Sigmoid colon (tissue), 4 donors: ENCODE results near the gene SP2.

Source experiments
- CTCF ChIP-seq, 4 experiments: fragments of 450-650 bp in 3 of 4; fragments of 200-600 bp in 1 of 4; IDR thresholded peaks; one replicate each; pipeline ENCODE4 v1.5.1; 2016 to 2019; ENCODE audit warnings: antibody characterized with exemption in 4 of 4, mild to moderate bottlenecking in 3 of 4, moderate library complexity in 2 of 4
- EP300 ChIP-seq, 4 donors: sonication (generic); formaldehyde crosslinking; IDR thresholded peaks; one replicate each; pipeline ENCODE4 v1.6.1; 2017; ENCODE audit warnings: antibody characterized with exemption in 4 of 4
- POLR2A ChIP-seq, 2 donors: fragments of 450-650 bp; IDR thresholded peaks; one replicate each; pipeline ENCODE4 v1.6.1; 2016; ENCODE audit warnings: antibody characterized with exemption in 2 of 2, mild to moderate bottlenecking in 2 of 2, moderate library complexity in 2 of 2
- POLR2AphosphoS5 ChIP-seq, 4 donors: sonication (generic); formaldehyde crosslinking; IDR thresholded peaks; one replicate each; pipeline ENCODE4 v1.6.1; 2017; ENCODE audit warnings: antibody characterized with exemption in 4 of 4

- TF ChIP-seq POLR2A (IDR thresholded peaks at IDR 0.05) (no peak), CTCF (IDR thresholded peaks at IDR 0.05) (no peak), POLR2AphosphoS5 (IDR thresholded peaks at IDR 0.05) (no peak), EP300 (IDR thresholded peaks at IDR 0.05) (no peak)
These were observed 23.3 kb upstream of the SP2 start for GRCh38 chr17:47872651-47873161.
